OCI-LY1 (cell line): ENCODE data around the gene AFF4.

Experiments used
- CTCF ChIP-seq: fragments of 200-600 bp; sonication (generic), shearing (Covaris generic); IDR thresholded peaks from 2 replicates; pipeline ENCODE4 v1.5.1; 2017; ENCODE audit warnings: mild to moderate bottlenecking, antibody characterized with exemption, low read length, moderate library complexity, mixed read lengths
- EZH2 ChIP-seq: fragments of 200-600 bp; sonication (generic), shearing (Covaris generic); IDR thresholded peaks from 2 replicates; pipeline ENCODE4 v1.8.0; 2017; ENCODE audit warnings: borderline replicate concordance, mixed run types, mild to moderate bottlenecking, antibody characterized with exemption, low read length, moderate library complexity, mixed read lengths

- TF ChIP-seq CTCF (no peak), EZH2 (no peak)
Observed at GRCh38 chr5:132951897-132952296, 11.5 kb downstream of the AFF4 start.
